GM18511 (cell line): Measurements from ENCODE around the gene DMPK.
A peak's percentile ranks its signal among the peaks of the same experiment; 100 is the strongest.

Experiments used
- ATAC-seq: cut with Tn5 transposase; IDR thresholded peaks from one replicate; pipeline ENCODE4 v1.9.1; 2021; ENCODE audit warnings: mild to moderate bottlenecking, moderate library complexity; ENCODE audit not compliant: unreplicated experiment

Gene DMPK

GRCh38 chr19:45770192-45771101 lies 11.8 kb downstream of the DMPK start:
- peak; percentile 47 for ATAC-seq

- peak; percentile 20 for ATAC-seq
Measured at GRCh38 chr19:45769821-45770191, 12.5 kb downstream of the DMPK start.

- ATAC-seq = peak; percentile 69
Measured at GRCh38 chr19:45768984-45769782, 13.1 kb downstream of the DMPK start, which contains the start of gene SIX5. SIX5 (minus strand) TSS chr19:45769252; CDS start chr19:45768844, 408 bp downstream.

- ATAC-seq = no peak
Measured at GRCh38 chr19:45768655-45768983, 13.7 kb downstream of the DMPK start.

- no peak for ATAC-seq
Measured at GRCh38 chr19:45767881-45768654, 14.2 kb downstream of the DMPK start.

GRCh38 chr19:45767410-45767880 lies 14.8 kb downstream of the DMPK start:
- no peak for ATAC-seq

- ATAC-seq = no peak
Measured at GRCh38 chr19:45766869-45767346, 15.4 kb downstream of the DMPK start.

- ATAC-seq = no peak
Measured at GRCh38 chr19:45766296-45766868, 15.9 kb downstream of the DMPK start.

- ATAC-seq = no peak
Measured at GRCh38 chr19:45765702-45766295, 16.5 kb downstream of the DMPK start.

GRCh38 chr19:45764945-45765701 lies 17.2 kb downstream of the DMPK start:
- ATAC-seq = no peak

- no peak for ATAC-seq
Measured at GRCh38 chr19:45764475-45764874, 17.8 kb downstream of the DMPK start.

GRCh38 chr19:45763691-45764294 lies 18.5 kb downstream of the DMPK start:
- ATAC-seq = no peak

GRCh38 chr19:45762870-45763631 lies 19.2 kb downstream of the DMPK start:
- ATAC-seq = no peak

- no peak for ATAC-seq
Measured at GRCh38 chr19:45761714-45762113, 20.6 kb downstream of the DMPK start.

GRCh38 chr19:45758921-45759320 lies 23.4 kb downstream of the DMPK start:
- no peak for ATAC-seq

- ATAC-seq = no peak
Measured at GRCh38 chr19:45757695-45758094, 24.6 kb downstream of the DMPK start.

GRCh38 chr19:45754323-45754722 lies 28.0 kb downstream of the DMPK start:
- no peak for ATAC-seq

- no peak for ATAC-seq
Measured at GRCh38 chr19:45753548-45753947, 28.7 kb downstream of the DMPK start.
